HG02884 (cell line): ENCODE data around the gene TMED4.
"Not testable (repeated sequence)": the region's sequence is repeated elsewhere in the genome, so short reads cannot be mapped to it uniquely, and the experiment has no call there.

Experiments used
- ATAC-seq: cut with Tn5 transposase; IDR thresholded peaks from one replicate; pipeline ENCODE4 v1.9.1; 2021; ENCODE audit warnings: mild to moderate bottlenecking, moderate library complexity; ENCODE audit not compliant: unreplicated experiment

Gene TMED4

GRCh38 chr7:44607141-44608068, 25.4 kb upstream of the TMED4 start:
- no peak for ATAC-seq

GRCh38 chr7:44606341-44607140, 24.5 kb upstream of the TMED4 start, which contains the start of gene OGDH:
Gene OGDH (plus strand): TSS chr7:44606627. CDS start chr7:44624344, 17,717 bp downstream.
- peak; percentile 92 for ATAC-seq

- ATAC-seq, result no peak
These were observed 22.9 kb upstream of the TMED4 start for GRCh38 chr7:44604941-44605340.

GRCh38 chr7:44603193-44603592, 21.2 kb upstream of the TMED4 start:
- no peak for ATAC-seq

GRCh38 chr7:44602576-44602910, 20.5 kb upstream of the TMED4 start:
- no peak for ATAC-seq

GRCh38 chr7:44599222-44599621, 17.2 kb upstream of the TMED4 start:
- ATAC-seq, result no peak

GRCh38 chr7:44597181-44597580, 15.2 kb upstream of the TMED4 start:
- not testable (repeated sequence) for ATAC-seq

GRCh38 chr7:44595934-44596635, 14.1 kb upstream of the TMED4 start:
- ATAC-seq, result no peak

GRCh38 chr7:44590910-44591309, 8.9 kb upstream of the TMED4 start:
- ATAC-seq, result no peak

GRCh38 chr7:44587843-44588711, 6.0 kb upstream of the TMED4 start:
- ATAC-seq, result no peak

GRCh38 chr7:44583146-44583865, 1.3 kb upstream of the TMED4 start:
- ATAC-seq, result no peak

GRCh38 chr7:44580945-44581878, 819 bp downstream of the TMED4 start:
- ATAC-seq, result peak; percentile 32

GRCh38 chr7:44576228-44576627, 5.8 kb downstream of the TMED4 start:
- no peak for ATAC-seq

GRCh38 chr7:44575054-44575453, 7.0 kb downstream of the TMED4 start:
- no peak for ATAC-seq

- ATAC-seq, result no peak
These were observed 7.7 kb downstream of the TMED4 start for GRCh38 chr7:44574287-44574872.

- ATAC-seq, result peak; percentile 85
These were observed 8.4 kb downstream of the TMED4 start, which contains the start of gene DDX56 for GRCh38 chr7:44573464-44574286. Gene DDX56 (minus strand): TSS chr7:44573908. CDS start chr7:44573895, 13 bp downstream.

- ATAC-seq, result no peak
These were observed 9.3 kb downstream of the TMED4 start for GRCh38 chr7:44572771-44573170.
